Endodermal cell (in vitro differentiated cells): ENCODE measurements around the gene COL5A2. TPM values are rescaled to one million over a fixed set of nuclear protein-coding genes. Genes with fewer than 3 reads are reported as not detected.

Experiments
- DNase-seq: peaks from one replicate; pipeline ENCODE4 v3.0.0-alpha.2; 2017
- H3K27ac ChIP-seq: 2 replicates; pipeline ENCODE4 v1.5.1; 2013; ENCODE audit warnings: mild to moderate bottlenecking, low read depth, low read length, moderate library complexity
- H3K27me3 ChIP-seq: 2 replicates; pipeline ENCODE4 v1.6.1; 2013; ENCODE audit warnings: mild to moderate bottlenecking, low read length, moderate library complexity; ENCODE audit not compliant: insufficient read depth, control insufficient read depth, poor library complexity, severe bottlenecking
- H3K36me3 ChIP-seq: 2 replicates; pipeline ENCODE4 v1.7.0; 2013; ENCODE audit warnings: mild to moderate bottlenecking, low read length, moderate library complexity; ENCODE audit not compliant: control insufficient read depth, insufficient read depth
- H3K4me1 ChIP-seq: one replicate; pipeline ENCODE4 v1.7.0; 2013; ENCODE audit warnings: low read length; ENCODE audit not compliant: control insufficient read depth, insufficient read depth
- H3K4me3 ChIP-seq: 2 replicates; pipeline ENCODE4 v1.5.1; 2013; ENCODE audit warnings: mild to moderate bottlenecking, low read length, moderate library complexity
- H3K9ac ChIP-seq: 2 replicates; pipeline ENCODE4 v1.6.1; 2013; ENCODE audit warnings: mild to moderate bottlenecking, low read length, moderate library complexity; ENCODE audit not compliant: poor library complexity, severe bottlenecking; ENCODE audit errors: extremely low read depth
- H3K9me3 ChIP-seq: 2 replicates; pipeline ENCODE4 v1.6.1; 2013; ENCODE audit warnings: mild to moderate bottlenecking, low read length, moderate library complexity; ENCODE audit not compliant: control insufficient read depth
- H3K27ac Mint-ChIP-seq: 2 replicates; pipeline ENCODE4 v1.8.0; 2020; ENCODE audit warnings: mixed read lengths
- H3K27me3 Mint-ChIP-seq: 2 replicates; pipeline ENCODE4 v1.8.0; 2021; ENCODE audit warnings: mild to moderate bottlenecking, mixed read lengths; ENCODE audit not compliant: insufficient read depth
- H3K36me3 Mint-ChIP-seq: 2 replicates; pipeline ENCODE4 v1.8.0; 2020; ENCODE audit warnings: low read depth, mixed read lengths
- H3K4me1 Mint-ChIP-seq: 2 replicates; pipeline ENCODE4 v1.8.0; 2020; ENCODE audit warnings: mixed read lengths
- H3K4me3 Mint-ChIP-seq: 2 replicates; pipeline ENCODE4 v1.8.0; 2020; ENCODE audit warnings: mild to moderate bottlenecking, moderate library complexity, mixed read lengths
- H3K9me3 Mint-ChIP-seq: 2 replicates; pipeline ENCODE4 v1.8.0; 2020; ENCODE audit warnings: mild to moderate bottlenecking, mixed read lengths
- whole genome bisulfite sequencing, 2 experiments: methylation state at CpG; one replicate each; pipeline versions ENCODE4 v1.1.5 to v1.1.7; 2013; ENCODE audit warnings: missing lambda C conversion rate in 2 of 2, mixed read lengths in 1 of 2; ENCODE audit not compliant: insufficient coverage in 1 of 2, insufficient read length in 1 of 2; 5-methylcytosine and 5-hydroxymethylcytosine counted together
- total RNA-seq, 2 donors: library from RNA; stranded (reverse); fragmentation: NEBNext Ultra II Directional in 1 of 2; extraction: Animal tissue kit (Norgen Biotek cat#: 25700) in 1 of 2; gene quantifications; 2 replicates in 1 of 2; 3 replicates in 1 of 2; pipeline ENCODE4 v1.2.1, GENCODE V29; 2021
- TF ChIP-seq, protein P1 (sequence below): fragments of 200-600 bp; sonication (generic); conservative IDR thresholded peaks from 2 replicates; pipeline ENCODE4 v1.5.0; 2021; ENCODE audit warnings: antibody characterized with exemption, mild to moderate bottlenecking

The COL5A2 gene
- total RNA-seq, 2 donors from 2014 or later, result 117 to 153 TPM

GRCh38 chr2:189138800-189139199 is 40.8 kb downstream of the COL5A2 start:
- Histone ChIP-seq H3K27me3 (no peaks in the 10 kb centered on the region), H3K4me3 (no peak overlapping the region), H3K4me1 (no peaks in the 10 kb centered on the region), H3K9ac (no peak overlapping the region), H3K27ac (no peak overlapping the region), H3K9me3 (no peaks in the 10 kb centered on the region), H3K36me3 (peaks cover 22% of the 10 kb centered on the region)
- Mint-ChIP-seq H3K4me3 (no peak overlapping the region), H3K27ac (no peak overlapping the region), H3K27me3 (no peaks in the 10 kb centered on the region), H3K4me1 (peaks cover 8% of the 10 kb centered on the region), H3K36me3 (peaks cover 4% of the 10 kb centered on the region), H3K9me3 (no peaks in the 10 kb centered on the region)
- no peak for DNase-seq
- TF ChIP-seq, protein P1, sequence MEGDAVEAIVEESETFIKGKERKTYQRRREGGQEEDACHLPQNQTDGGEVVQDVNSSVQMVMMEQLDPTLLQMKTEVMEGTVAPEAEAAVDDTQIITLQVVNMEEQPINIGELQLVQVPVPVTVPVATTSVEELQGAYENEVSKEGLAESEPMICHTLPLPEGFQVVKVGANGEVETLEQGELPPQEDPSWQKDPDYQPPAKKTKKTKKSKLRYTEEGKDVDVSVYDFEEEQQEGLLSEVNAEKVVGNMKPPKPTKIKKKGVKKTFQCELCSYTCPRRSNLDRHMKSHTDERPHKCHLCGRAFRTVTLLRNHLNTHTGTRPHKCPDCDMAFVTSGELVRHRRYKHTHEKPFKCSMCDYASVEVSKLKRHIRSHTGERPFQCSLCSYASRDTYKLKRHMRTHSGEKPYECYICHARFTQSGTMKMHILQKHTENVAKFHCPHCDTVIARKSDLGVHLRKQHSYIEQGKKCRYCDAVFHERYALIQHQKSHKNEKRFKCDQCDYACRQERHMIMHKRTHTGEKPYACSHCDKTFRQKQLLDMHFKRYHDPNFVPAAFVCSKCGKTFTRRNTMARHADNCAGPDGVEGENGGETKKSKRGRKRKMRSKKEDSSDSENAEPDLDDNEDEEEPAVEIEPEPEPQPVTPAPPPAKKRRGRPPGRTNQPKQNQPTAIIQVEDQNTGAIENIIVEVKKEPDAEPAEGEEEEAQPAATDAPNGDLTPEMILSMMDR, result no peak
- WGBS, 2 experiments, result 95 to 98% methylated on average over 4 of the region's 5 CpGs

DNA sequence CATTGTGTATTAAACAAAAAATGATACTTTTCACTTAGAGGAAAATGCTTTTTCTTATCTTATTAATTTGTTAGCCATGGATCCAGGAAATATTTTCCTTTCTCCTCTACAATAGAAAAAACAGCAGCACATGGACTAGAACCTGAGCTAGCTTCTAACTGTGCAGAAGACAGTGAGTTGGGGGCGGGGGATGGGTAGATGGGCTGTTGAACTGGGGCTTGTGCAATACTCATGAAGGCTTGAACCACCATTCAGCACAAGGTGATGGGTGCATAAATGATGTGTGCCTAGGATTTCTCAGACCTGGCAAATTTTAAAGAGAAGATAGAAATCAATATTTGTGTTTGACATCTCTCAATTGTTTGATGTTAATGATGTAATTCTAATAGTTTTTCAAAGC is 42.0 kb downstream of the COL5A2 start:
- DNase-seq, result no peak
- H3K36me3 Mint-ChIP-seq, result peaks cover 4% of the 10 kb centered on the region
- no peaks in the 10 kb centered on the region for H3K4me1 ChIP-seq

GRCh38 chr2:189134485-189134884 is 45.1 kb downstream of the COL5A2 start:
- H3K36me3 ChIP-seq, result peaks cover 17% of the 10 kb centered on the region
- H3K4me3 ChIP-seq, result no peak overlapping the region
- DNase-seq, result no peak
- Mint-ChIP-seq H3K9me3 (no peaks in the 10 kb centered on the region), H3K27ac (no peak overlapping the region), H3K27me3 (no peaks in the 10 kb centered on the region), H3K4me3 (no peak overlapping the region), H3K36me3 (peaks cover 2% of the 10 kb centered on the region), H3K4me1 (peaks cover 5% of the 10 kb centered on the region)
- H3K4me1 ChIP-seq, result peaks cover 5% of the 10 kb centered on the region
- no peak overlapping the region for H3K9ac ChIP-seq
- TF ChIP-seq, protein P1, result no peak
- H3K27ac ChIP-seq, result no peak overlapping the region
- 80 to 100% methylated on average over 1 to 4 of the region's 4 CpGs for WGBS, 2 experiments
- H3K27me3 ChIP-seq, result no peaks in the 10 kb centered on the region
- H3K9me3 ChIP-seq, result no peaks in the 10 kb centered on the region

More for the DNA sequence above, 42.0 kb downstream of the COL5A2 start:
- H3K27me3 ChIP-seq, result no peaks in the 10 kb centered on the region
- WGBS, 2 experiments, result 86 to 95% methylated on average over 1 of the region's 1 CpG
- Mint-ChIP-seq H3K4me3 (no peak overlapping the region), H3K27me3 (no peaks in the 10 kb centered on the region), H3K4me1 (no peaks in the 10 kb centered on the region), H3K27ac (no peak overlapping the region), H3K9me3 (no peaks in the 10 kb centered on the region)
- H3K36me3 ChIP-seq, result peaks cover 26% of the 10 kb centered on the region
- no peak overlapping the region for H3K4me3 ChIP-seq
- TF ChIP-seq, protein P1, result no peak
- H3K9me3 ChIP-seq, result no peaks in the 10 kb centered on the region
- no peak overlapping the region for H3K9ac ChIP-seq
- H3K27ac ChIP-seq, result no peak overlapping the region
